RWPE2 (cell line): Measurements from ENCODE around the gene ZNF532.
"Not testable (repeated sequence)": the region's sequence is repeated elsewhere in the genome, so short reads cannot be mapped to it uniquely, and the experiment has no call there.

Experiments used
- ATAC-seq: fragments of 200-7000 bp; cut with Tn5 transposase; 3 replicates; pipeline ENCODE4 v1.9.1; 2021; ENCODE audit warnings: low read depth
- DNase-seq: peaks from one replicate; pipeline ENCODE4 v3.0.0-alpha.2; 2020; ENCODE audit warnings: low spot score
- H3K27ac ChIP-seq: fragments of 450-650 bp; 2 replicates; pipeline ENCODE4 v1.5.1; 2017; ENCODE audit warnings: mild to moderate bottlenecking; ENCODE audit not compliant: poor library complexity, severe bottlenecking
- H3K27me3 ChIP-seq: fragments of 250-450 bp; sonication (Bioruptor Pico); 2 replicates; pipeline ENCODE4 v1.5.1; 2021; ENCODE audit warnings: mild to moderate bottlenecking, moderate library complexity; ENCODE audit not compliant: insufficient read depth, poor library complexity, severe bottlenecking
- H3K36me3 ChIP-seq: fragments of 250-450 bp; sonication (Bioruptor Pico); 2 replicates; pipeline ENCODE4 v1.5.1; 2020; ENCODE audit warnings: low read depth, mild to moderate bottlenecking, moderate library complexity
- H3K4me1 ChIP-seq: fragments of 250-450 bp; sonication (Bioruptor Pico); 2 replicates; pipeline ENCODE4 v1.5.1; 2021; ENCODE audit warnings: mild to moderate bottlenecking, moderate library complexity; ENCODE audit not compliant: insufficient read depth, poor library complexity, severe bottlenecking
- H3K4me3 ChIP-seq: fragments of 250-450 bp; sonication (Bioruptor Pico); 2 replicates; pipeline ENCODE4 v1.5.1; 2021; ENCODE audit warnings: mild to moderate bottlenecking, moderate library complexity; ENCODE audit not compliant: severe bottlenecking
- H3K9me3 ChIP-seq: fragments of 250-450 bp; sonication (Bioruptor Pico); 2 replicates; pipeline ENCODE4 v1.5.1; 2021; ENCODE audit warnings: mild to moderate bottlenecking, moderate library complexity; ENCODE audit not compliant: severe bottlenecking
- CTCF ChIP-seq: fragments of 450-650 bp; IDR thresholded peaks from one replicate; pipeline ENCODE4 v1.5.1; 2017; ENCODE audit warnings: mild to moderate bottlenecking, moderate library complexity; ENCODE audit not compliant: poor library complexity, severe bottlenecking

The ZNF532 gene

GRCh38 chr18:58864146-58865032, at the start of gene ZNF532:
Gene ZNF532, plus strand, starts transcription at chr18:58864877. CDS start in a region left out here.
- Histone ChIP-seq H3K27ac (peak within 1 kb of the TSS; percentile 82), H3K36me3 (peaks cover 42% of the 10 kb centered on the region), H3K27me3 (no peaks in the 10 kb centered on the region), H3K4me3 (peak within 1 kb of the TSS; percentile 37), H3K4me1 (peaks cover 44% of the 10 kb centered on the region), H3K9me3 (no peaks in the 10 kb centered on the region)
- TF ChIP-seq CTCF = no peak
- DNase-seq (no peak), ATAC-seq (peak; percentile 47)

GRCh38 chr18:58819051-58819450, 45.6 kb upstream of the ZNF532 start:
- H3K9me3 ChIP-seq = no peaks in the 10 kb centered on the region
- no peak for TF ChIP-seq CTCF
- ATAC-seq (no peak), DNase-seq (no peak)
- H3K27ac ChIP-seq = no peak overlapping the region
- H3K4me3 ChIP-seq = no peak overlapping the region
- no peaks in the 10 kb centered on the region for H3K4me1 ChIP-seq
- no peaks in the 10 kb centered on the region for H3K27me3 ChIP-seq
- H3K36me3 ChIP-seq = no peaks in the 10 kb centered on the region

- no peaks in the 10 kb centered on the region for H3K9me3 ChIP-seq
- no peak for DNase-seq
- no peaks in the 10 kb centered on the region for H3K36me3 ChIP-seq
- no peak for TF ChIP-seq CTCF
- H3K27me3 ChIP-seq = no peaks in the 10 kb centered on the region
- no peak for ATAC-seq
- no peaks in the 10 kb centered on the region for H3K4me1 ChIP-seq
- H3K4me3 ChIP-seq = no peak overlapping the region
- H3K27ac ChIP-seq = no peak overlapping the region
These were observed 44.4 kb upstream of the ZNF532 start for GRCh38 chr18:58820251-58820650.

GRCh38 chr18:58822944-58823343, 41.7 kb upstream of the ZNF532 start:
- ATAC-seq = no peak
- no peaks in the 10 kb centered on the region for H3K9me3 ChIP-seq
- DNase-seq = no peak
- no peaks in the 10 kb centered on the region for H3K4me1 ChIP-seq
- no peak for TF ChIP-seq CTCF
- H3K36me3 ChIP-seq = no peaks in the 10 kb centered on the region
- H3K27ac ChIP-seq = no peak overlapping the region
- H3K4me3 ChIP-seq = no peak overlapping the region
- no peaks in the 10 kb centered on the region for H3K27me3 ChIP-seq

- ATAC-seq (no peak), DNase-seq (no peak)
- Histone ChIP-seq H3K27ac (no peak overlapping the region), H3K4me3 (no peak overlapping the region), H3K9me3 (no peaks in the 10 kb centered on the region), H3K4me1 (no peaks in the 10 kb centered on the region), H3K27me3 (no peaks in the 10 kb centered on the region), H3K36me3 (no peaks in the 10 kb centered on the region)
- TF ChIP-seq CTCF = no peak
These were observed 41.3 kb upstream of the ZNF532 start for GRCh38 chr18:58823412-58823811.

GRCh38 chr18:58826926-58827325, 37.8 kb upstream of the ZNF532 start:
- not testable (repeated sequence) for H3K36me3 ChIP-seq, H3K4me1 ChIP-seq, H3K4me3 ChIP-seq, ATAC-seq, H3K27ac ChIP-seq, H3K9me3 ChIP-seq, DNase-seq, H3K27me3 ChIP-seq
